SK-N-SH (cell line): ENCODE results near the gene TARS3. TPM values are rescaled to one million over a fixed set of nuclear protein-coding genes. Genes with fewer than 3 reads are reported as not detected.

Experiments used
- CTCF ChIA-PET: fragments of 300-600, 350-600 bp; formaldehyde crosslinking; extraction: SDS; loops from one replicate; lab custom pipeline; 2021; lab: Yijun Ruan, JAX
- POLR2A ChIA-PET: fragments of 350-600 bp; sonication (Branson Sonifier 250); formaldehyde crosslinking; extraction: SDS; loops from one replicate; lab custom pipeline; 2020; ENCODE audit warnings: antibody characterized with exemption, inconsistent platforms; lab: Yijun Ruan, JAX
- DNase-seq: peaks from one replicate; pipeline ENCODE4 v3.0.0; 2012
- H2AFZ ChIP-seq: fragments of 200-600 bp; sonication (generic); 2 replicates; pipeline ENCODE4 v1.8.1; 2016; ENCODE audit warnings: antibody characterized with exemption, mild to moderate bottlenecking, low read depth
- H3F3A ChIP-seq: fragments of 200-600 bp; sonication (generic); replicated peaks from 2 replicates; pipeline ENCODE3; 2016; ENCODE audit warnings: antibody characterized with exemption, mild to moderate bottlenecking; ENCODE audit not compliant: insufficient read depth
- H3K27ac ChIP-seq, 2 experiments: fragments of 200-500 bp in 1 of 2; fragments of 200-600 bp in 1 of 2; sonication (Bioruptor generic) in 1 of 2; sonication (generic), shearing (Covaris generic) in 1 of 2; 2 replicates each; pipeline versions ENCODE4 v1.5.1 to v1.6.1; 2014 to 2016; ENCODE audit warnings: low read depth in 2 of 2, inconsistent platforms in 1 of 2, low read length in 1 of 2, mild to moderate bottlenecking in 1 of 2, mixed read lengths in 1 of 2
- H3K27me3 ChIP-seq: fragments of 200-600 bp; sonication (generic), shearing (Covaris generic); 2 replicates; pipeline ENCODE4 v1.6.1; 2016; ENCODE audit warnings: mixed run types; ENCODE audit not compliant: insufficient read depth
- H3K36me3 ChIP-seq, 2 experiments: fragments of 200-500 bp in 1 of 2; fragments of 200-600 bp in 1 of 2; sonication (Bioruptor generic) in 1 of 2; sonication (generic) in 1 of 2; replicated peaks in 1 of 2; 2 replicates each; pipeline versions ENCODE3 to v1.5.1; 2014 to 2016; ENCODE audit warnings: low read length in 1 of 2, mild to moderate bottlenecking in 1 of 2; ENCODE audit not compliant: insufficient read depth in 2 of 2, control insufficient read depth in 1 of 2
- H3K4me1 ChIP-seq, 2 experiments: fragments of 200-500 bp in 1 of 2; fragments of 200-600 bp in 1 of 2; sonication (Bioruptor generic) in 1 of 2; sonication (generic), shearing (Covaris generic) in 1 of 2; 2 replicates each; pipeline versions ENCODE4 v1.5.1 to v1.6.1; 2014 to 2016; ENCODE audit warnings: low read depth in 1 of 2, low read length in 1 of 2, mixed run types in 1 of 2; ENCODE audit not compliant: insufficient read depth in 2 of 2, control insufficient read depth in 1 of 2
- H3K4me2 ChIP-seq: fragments of 200-600 bp; sonication (generic), shearing (Covaris generic); 2 replicates; pipeline ENCODE4 v1.6.1; 2017; ENCODE audit warnings: mixed run types
- H3K4me3 ChIP-seq, 2 experiments: fragments of 200-500 bp in 1 of 2; fragments of 200-600 bp in 1 of 2; sonication (Bioruptor generic) in 1 of 2; sonication (generic), shearing (Covaris generic) in 1 of 2; 2 replicates each; pipeline versions ENCODE4 v1.5.1 to v1.8.1; 2014 to 2016; ENCODE audit warnings: low read depth in 2 of 2, inconsistent platforms in 1 of 2, low read length in 1 of 2, mild to moderate bottlenecking in 1 of 2, mixed read lengths in 1 of 2, moderate library complexity in 1 of 2
- H3K79me2 ChIP-seq: fragments of 200-600 bp; sonication (generic); 2 replicates; pipeline ENCODE4 v1.8.1; 2017; ENCODE audit warnings: mild to moderate bottlenecking; ENCODE audit not compliant: insufficient read depth
- H3K9ac ChIP-seq: fragments of 200-600 bp; sonication (generic); 2 replicates; pipeline ENCODE4 v1.6.1; 2017; ENCODE audit warnings: mixed run types
- H3K9me2 ChIP-seq: fragments of 200-600 bp; sonication (generic); 2 replicates; pipeline ENCODE4 v1.6.1; 2017; ENCODE audit warnings: mixed run types
- H3K9me3 ChIP-seq: fragments of 200-600 bp; sonication (generic); 2 replicates; pipeline ENCODE4 v1.6.1; 2017; ENCODE audit warnings: mixed run types, mild to moderate bottlenecking, moderate library complexity
- H4K20me1 ChIP-seq: fragments of 200-600 bp; sonication (generic); 2 replicates; pipeline ENCODE4 v1.6.1; 2017; ENCODE audit warnings: mild to moderate bottlenecking, mixed run types; ENCODE audit not compliant: insufficient read depth
- CHD2 ChIP-seq: fragments of 150-350 bp; IDR thresholded peaks from 2 replicates; pipeline ENCODE4 v1.6.1; 2018; ENCODE audit warnings: low read length; ENCODE audit not compliant: partially characterized antibody
- CTCF ChIP-seq: fragments of 200-600 bp; sonication (generic); IDR thresholded peaks from 2 replicates; pipeline ENCODE4 v1.6.1; 2017; ENCODE audit warnings: antibody characterized with exemption, mild to moderate bottlenecking, moderate library complexity
- ELF1 ChIP-seq: IDR thresholded peaks from 2 replicates; pipeline ENCODE4 v1.4.0; 2012
- EP300 ChIP-seq, 2 experiments: IDR thresholded peaks; 2 replicates each; pipeline versions ENCODE4 v1.4.0 to v1.6.1; 2012; ENCODE audit warnings: borderline replicate concordance in 1 of 2, low read depth in 1 of 2, low read length in 1 of 2
- EZH2phosphoT487 ChIP-seq: fragments of 200-600 bp; sonication (generic); IDR thresholded peaks from 2 replicates; pipeline ENCODE4 v1.6.1; 2017; ENCODE audit warnings: low read depth, mixed run types, mild to moderate bottlenecking, antibody characterized with exemption, moderate library complexity, borderline replicate concordance
- FOSL2 ChIP-seq: IDR thresholded peaks from 2 replicates; pipeline ENCODE4 v1.4.0; 2012; ENCODE audit warnings: low read depth, mild to moderate bottlenecking, moderate library complexity, borderline replicate concordance
- FOXJ3 ChIP-seq: sonication (generic); formaldehyde crosslinking; IDR thresholded peaks from 2 replicates; pipeline ENCODE4 v1.5.1; 2020; ENCODE audit warnings: mild to moderate bottlenecking, missing genetic modification reagents
- FOXM1 ChIP-seq: IDR thresholded peaks from 2 replicates; pipeline ENCODE4 v1.4.0; 2012; ENCODE audit warnings: low read depth, mild to moderate bottlenecking
- GATA2 ChIP-seq: sonication (generic); formaldehyde crosslinking; IDR thresholded peaks from 2 replicates; pipeline ENCODE4 v1.5.0; 2020; ENCODE audit warnings: mild to moderate bottlenecking, missing genetic modification reagents
- IRF3 ChIP-seq: fragments of 150-350 bp; IDR thresholded peaks from 2 replicates; pipeline ENCODE4 v1.6.1; 2016; ENCODE audit warnings: mild to moderate bottlenecking, low read depth, low read length
- JUND ChIP-seq: IDR thresholded peaks from 2 replicates; pipeline ENCODE4 v1.4.0; 2012
- MEF2A ChIP-seq: IDR thresholded peaks from 2 replicates; pipeline ENCODE4 v1.4.0; 2012; ENCODE audit warnings: low read depth, borderline replicate concordance
- PBX3 ChIP-seq: IDR thresholded peaks from 2 replicates; pipeline ENCODE4; 2012
- POLR2AphosphoS5 ChIP-seq: IDR thresholded peaks from 2 replicates; pipeline ENCODE4 v1.6.1; 2012; ENCODE audit warnings: low read depth, low read length
- SIN3A ChIP-seq: IDR thresholded peaks from 2 replicates; pipeline ENCODE4 v1.6.1; 2012; ENCODE audit warnings: low read depth, mild to moderate bottlenecking, low read length, moderate library complexity, borderline replicate concordance
- SMC3 ChIP-seq: IDR thresholded peaks from 2 replicates; pipeline ENCODE4 v1.6.1; 2012; ENCODE audit warnings: low read depth, low read length, improper control_type of control experiment
- TAF1 ChIP-seq: IDR thresholded peaks from 2 replicates; pipeline ENCODE4 v1.6.1; 2012; ENCODE audit warnings: low read depth, mild to moderate bottlenecking, low read length, moderate library complexity, borderline replicate concordance
- TCF12 ChIP-seq: IDR thresholded peaks from 2 replicates; pipeline ENCODE4 v1.4.0; 2012
- USF1 ChIP-seq: IDR thresholded peaks from 2 replicates; pipeline ENCODE4 v1.4.0; 2012; ENCODE audit warnings: low read depth, borderline replicate concordance
- YY1 ChIP-seq: IDR thresholded peaks from 2 replicates; pipeline ENCODE4 v1.4.0; 2012; ENCODE audit warnings: low read depth, mild to moderate bottlenecking
- ZBTB33 ChIP-seq: IDR thresholded peaks from 2 replicates; pipeline ENCODE4 v1.4.0; 2012; ENCODE audit warnings: low read depth, borderline replicate concordance
- WGBS: methylation state at CpG from one replicate; pipeline ENCODE4 v1.1.6; 2017; ENCODE audit warnings: low lambda C conversion rate; 5-methylcytosine and 5-hydroxymethylcytosine counted together
- polyA plus RNA-seq, 3 experiments: library from polyadenylated mRNA; depleted of rRNA; stranded (reverse); fragments of >200 nt; gene quantifications; 2 replicates each; pipeline ENCODE4 v1.2.3, GENCODE V29; 2012

Gene TARS3
- polyA plus RNA-seq, 1 of the 3 experiments (the other 2 are of a cell fraction): 3.5 TPM

GRCh38 chr15:101648356-101648755 is 75.9 kb downstream of the TARS3 start:
- TF ChIP-seq EP300 (IDR thresholded peaks at IDR 0.05; ENCODE audit: borderline replicate concordance in 1 of 2, low read depth in 1 of 2, low read length in 1 of 2): no peak
- no peak for TF ChIP-seq YY1
- TF ChIP-seq CTCF: no peak
- no peak for TF ChIP-seq TCF12
- no peak for TF ChIP-seq MEF2A
- no peak for TF ChIP-seq IRF3
- TF ChIP-seq FOXJ3 (CRISPR knock-in tag): no peak
- no peak for TF ChIP-seq ELF1
- TF ChIP-seq SMC3: no peak
- no peak for TF ChIP-seq ZBTB33
- TF ChIP-seq JUND: no peak
- TF ChIP-seq FOSL2: no peak
- POLR2A ChIA-PET: no interaction called here

GRCh38 chr15:101647251-101647650 is 77.0 kb downstream of the TARS3 start:
- ChIA-PET POLR2A (no interaction called here), CTCF (interaction anchor here (1.0 to 2.0 kb wide), 2 partner anchors 12 to 358 kb away, joined by 4 to 5 read pairs; no protein-coding TSS in a partner anchor)
- peaks cover 23 to 24% of the 10 kb centered on the region in 2 experiments; a peak in 3 of 4 replicates for H3K4me1 ChIP-seq
- H3K9me3 ChIP-seq: no peaks in the 10 kb centered on the region
- peaks cover 64 to 66% of the 10 kb centered on the region in 2 experiments for H3K36me3 ChIP-seq
- H2AFZ ChIP-seq: no peak overlapping the region
- H3K4me3 ChIP-seq: no peak overlapping the region
- H3K79me2 ChIP-seq: peaks cover 50% of the 10 kb centered on the region
- H3K27ac ChIP-seq: no peak overlapping the region; a peak in 1 of 4 replicates
- no peak overlapping the region for H3K4me2 ChIP-seq
- 84% methylated on average over 3 of the region's 3 CpGs for WGBS
- H3F3A ChIP-seq: peaks cover 23% of the 10 kb centered on the region
- no peaks in the 10 kb centered on the region for H3K27me3 ChIP-seq
- H3K9me2 ChIP-seq: no peaks in the 10 kb centered on the region
- DNase-seq: peak; percentile 27
- H4K20me1 ChIP-seq: peaks cover 19% of the 10 kb centered on the region
- H3K9ac ChIP-seq: no peak overlapping the region
- TF ChIP-seq SMC3: no peak
- no peak for TF ChIP-seq GATA2 (CRISPR knock-in tag)
- no peak for TF ChIP-seq USF1
- no peak for TF ChIP-seq TAF1
- no peak for TF ChIP-seq PBX3
- no peak for TF ChIP-seq POLR2AphosphoS5
- no peak for TF ChIP-seq FOXM1
- TF ChIP-seq SIN3A: no peak
- no peak for TF ChIP-seq CHD2
- TF ChIP-seq EZH2phosphoT487: no peak
- TF ChIP-seq IRF3: no peak

More at GRCh38 chr15:101648356-101648755, 75.9 kb downstream of the TARS3 start:
- H3K4me3 ChIP-seq: no peak overlapping the region
- DNase-seq: no peak
- 92% methylated on average over 6 of the region's 6 CpGs for WGBS
- peaks cover 18% of the 10 kb centered on the region for H3F3A ChIP-seq
- no peaks in the 10 kb centered on the region for H3K27me3 ChIP-seq
- peaks cover 60% of the 10 kb centered on the region for H3K79me2 ChIP-seq
- CTCF ChIA-PET: interaction anchor here (1.3 kb wide), 1 partner anchor 362 kb away, joined by 3 read pairs; no protein-coding TSS in a partner anchor
- H4K20me1 ChIP-seq: peaks cover 19% of the 10 kb centered on the region
- H3K27ac ChIP-seq: no peak overlapping the region
- no peaks in the 10 kb centered on the region for H3K9me3 ChIP-seq
- H3K9ac ChIP-seq: no peak overlapping the region
- peaks cover 58 to 62% of the 10 kb centered on the region in 2 experiments for H3K36me3 ChIP-seq
- no peak overlapping the region for H3K4me2 ChIP-seq
- H2AFZ ChIP-seq: no peak overlapping the region
- H3K9me2 ChIP-seq: no peaks in the 10 kb centered on the region
- peaks cover 17 to 21% of the 10 kb centered on the region in 2 experiments; a peak in 3 of 4 replicates for H3K4me1 ChIP-seq
